ENCODE results near the gene CD163.

Gene CD163

GRCh38 chr12:7451756-7452155 lies 51.8 kb downstream of the CD163 start:
- Histone ChIP-seq H3K9me2 (replicated peaks; ENCODE audit: control insufficient read depth, low read length) (no peaks in the 10 kb centered on the region), H3K27ac (ENCODE audit: low read depth, low read length) (no peak overlapping the region), H3K4me3 (ENCODE audit: low read length) (no peak overlapping the region), H3K4me1 (ENCODE audit: control insufficient read depth, low read length) (no peaks in the 10 kb centered on the region), H3K27me3 (ENCODE audit: control insufficient read depth, low read length) (no peaks in the 10 kb centered on the region), H3K4me2 (ENCODE audit: low read length) (no peak overlapping the region), H3K9me3 (ENCODE audit: control insufficient read depth, insufficient read depth, low read length) (no peaks in the 10 kb centered on the region), H4K20me1 (ENCODE audit: control insufficient read depth, insufficient read depth, low read depth, low read length) (no peaks in the 10 kb centered on the region), H3K79me2 (ENCODE audit: control insufficient read depth, low read length) (no peaks in the 10 kb centered on the region), H3K36me3 (ENCODE audit: control insufficient read depth, low read length) (no peaks in the 10 kb centered on the region), H3F3A (ENCODE audit: control insufficient read depth, insufficient read depth) (no peaks in the 10 kb centered on the region)
- TF ChIP-seq CTCF (IDR thresholded peaks at IDR 0.05; ENCODE audit: low read depth, low read length, poor library complexity, severe bottlenecking) (no peak), EZH2phosphoT487 (IDR thresholded peaks at IDR 0.05; ENCODE audit: borderline replicate concordance, low read length) (no peak)

GRCh38 chr12:7450667-7451066 lies 52.9 kb downstream of the CD163 start:
- H4K20me1 ChIP-seq (ENCODE audit: control insufficient read depth, insufficient read depth, low read depth, low read length): no peaks in the 10 kb centered on the region
- H3K9me3 ChIP-seq (ENCODE audit: control insufficient read depth, insufficient read depth, low read length): no peaks in the 10 kb centered on the region
- no peak overlapping the region for H3K4me3 ChIP-seq (ENCODE audit: low read length)
- TF ChIP-seq CTCF (IDR thresholded peaks at IDR 0.05; ENCODE audit: low read depth, low read length, poor library complexity, severe bottlenecking) (no peak), EZH2phosphoT487 (IDR thresholded peaks at IDR 0.05; ENCODE audit: borderline replicate concordance, low read length) (no peak)
- no peaks in the 10 kb centered on the region for H3K27me3 ChIP-seq (ENCODE audit: control insufficient read depth, low read length)
- H3K9me2 ChIP-seq (replicated peaks; ENCODE audit: control insufficient read depth, low read length): no peaks in the 10 kb centered on the region
- no peak overlapping the region for H3K27ac ChIP-seq (ENCODE audit: low read depth, low read length)
- no peaks in the 10 kb centered on the region for H3K79me2 ChIP-seq (ENCODE audit: control insufficient read depth, low read length)
- no peaks in the 10 kb centered on the region for H3K4me1 ChIP-seq (ENCODE audit: control insufficient read depth, low read length)
- H3K36me3 ChIP-seq (ENCODE audit: control insufficient read depth, low read length): no peaks in the 10 kb centered on the region
- H3K4me2 ChIP-seq (ENCODE audit: low read length): no peak overlapping the region
- no peaks in the 10 kb centered on the region for H3F3A ChIP-seq (ENCODE audit: control insufficient read depth, insufficient read depth)

- no peak for TF ChIP-seq CTCF (IDR thresholded peaks at IDR 0.05; ENCODE audit: low read depth, low read length, poor library complexity, severe bottlenecking)
- no peak for TF ChIP-seq EZH2phosphoT487 (IDR thresholded peaks at IDR 0.05; ENCODE audit: borderline replicate concordance, low read length)
- H3K9me3 ChIP-seq (ENCODE audit: control insufficient read depth, insufficient read depth, low read length): no peaks in the 10 kb centered on the region
Measured at GRCh38 chr12:7448099-7448498, 55.5 kb downstream of the CD163 start.

More at GRCh38 chr12:7448099-7448498, 55.5 kb downstream of the CD163 start:
- Histone ChIP-seq H3K4me3 (ENCODE audit: low read length) (no peak overlapping the region), H3K27me3 (ENCODE audit: control insufficient read depth, low read length) (peaks cover 3% of the 10 kb centered on the region; the same call in 1 of the 2 replicates), H3K79me2 (ENCODE audit: control insufficient read depth, low read length) (no peaks in the 10 kb centered on the region), H3K27ac (ENCODE audit: low read depth, low read length) (no peak overlapping the region), H4K20me1 (ENCODE audit: control insufficient read depth, insufficient read depth, low read depth, low read length) (no peaks in the 10 kb centered on the region), H3K36me3 (ENCODE audit: control insufficient read depth, low read length) (no peaks in the 10 kb centered on the region), H3K4me2 (ENCODE audit: low read length) (no peak overlapping the region), H3F3A (ENCODE audit: control insufficient read depth, insufficient read depth) (no peaks in the 10 kb centered on the region), H3K9me2 (replicated peaks; ENCODE audit: control insufficient read depth, low read length) (no peaks in the 10 kb centered on the region), H3K4me1 (ENCODE audit: control insufficient read depth, low read length) (no peaks in the 10 kb centered on the region)
